Mesothelial cell of epicardium (in vitro differentiated cells): ENCODE measurements around the gene NOL9. TPM values are rescaled to one million over a fixed set of nuclear protein-coding genes. Genes with fewer than 3 reads are reported as not detected.
"Not testable (repeated sequence)": the region's sequence is repeated elsewhere in the genome, so short reads cannot be mapped to it uniquely, and the experiment has no call there.

Source experiments
- DNase-seq, 2 experiments: peaks; one replicate each; pipeline ENCODE4 v3.0.0; 2021; ENCODE audit warnings: low spot score in 2 of 2; ENCODE audit not compliant: unreplicated experiment in 2 of 2
- H3K27ac Mint-ChIP-seq: 2 replicates; pipeline ENCODE4 v1.8.0; 2021; ENCODE audit warnings: mixed read lengths
- H3K27me3 Mint-ChIP-seq: 2 replicates; pipeline ENCODE4 v1.8.0; 2021; ENCODE audit warnings: low read depth, mixed read lengths
- H3K36me3 Mint-ChIP-seq: 2 replicates; pipeline ENCODE4 v1.8.0; 2021; ENCODE audit warnings: mixed read lengths
- H3K4me1 Mint-ChIP-seq: 2 replicates; pipeline ENCODE4 v1.8.0; 2021; ENCODE audit warnings: mixed read lengths
- H3K4me3 Mint-ChIP-seq: 2 replicates; pipeline ENCODE4 v1.8.0; 2021; ENCODE audit warnings: mild to moderate bottlenecking, moderate library complexity, mixed read lengths
- H3K9me3 Mint-ChIP-seq: 2 replicates; pipeline ENCODE4 v1.8.0; 2021; ENCODE audit warnings: mixed read lengths
- total RNA-seq: library from RNA; stranded (reverse); gene quantifications from 3 replicates; pipeline ENCODE4 v1.2.1, GENCODE V29; 2021
- TF ChIP-seq, protein P1 (sequence below): fragments of 200-600 bp; sonication (generic); IDR thresholded peaks from one replicate; pipeline ENCODE4 v1.5.0; 2021; ENCODE audit warnings: antibody characterized with exemption; ENCODE audit not compliant: unreplicated experiment

The NOL9 gene
- total RNA-seq, 1 donor from 2014 or later, result 44.4 TPM

DNA sequence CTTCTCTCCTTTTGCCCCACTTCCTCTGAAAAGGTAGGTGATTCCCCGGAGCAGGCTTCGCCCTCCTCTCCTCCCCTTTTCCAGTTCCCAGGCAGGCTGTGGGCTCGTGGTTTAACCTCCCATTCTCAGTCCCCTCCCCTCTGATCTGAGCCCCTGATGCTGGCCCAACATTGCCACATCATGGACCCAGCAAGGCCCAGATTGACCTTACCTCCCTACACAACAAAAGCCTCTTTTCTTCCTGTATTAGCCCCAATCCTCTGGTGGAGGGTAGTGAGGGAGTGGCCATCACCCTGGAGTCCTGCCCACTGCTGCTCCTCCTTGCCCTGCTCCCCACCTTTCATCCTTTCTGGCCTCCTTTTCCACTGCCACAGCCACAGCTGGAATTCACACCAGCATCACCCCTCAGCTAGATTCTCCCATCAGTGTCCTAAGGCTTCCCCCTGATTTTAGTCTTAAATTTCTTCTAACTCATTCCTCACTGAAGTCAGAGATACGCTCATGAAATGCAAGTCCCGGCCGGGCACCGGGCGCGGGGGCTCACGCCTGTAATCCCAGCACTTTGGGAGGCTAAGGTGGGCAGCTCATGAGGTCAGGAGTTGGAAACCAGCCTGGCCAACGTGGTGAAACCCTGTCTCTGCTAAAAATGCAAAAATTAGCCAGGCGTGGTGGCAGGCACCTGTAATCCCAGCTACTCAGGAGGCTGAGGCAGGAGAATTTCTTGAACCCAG, 18.5 kb upstream of the NOL9 start:
- no peaks in the 10 kb centered on the region for H3K36me3 Mint-ChIP-seq
- H3K27ac Mint-ChIP-seq, result no peak overlapping the region
- no peak overlapping the region for H3K4me3 Mint-ChIP-seq
- H3K27me3 Mint-ChIP-seq, result peaks cover 45% of the 10 kb centered on the region
- TF ChIP-seq, protein P1, sequence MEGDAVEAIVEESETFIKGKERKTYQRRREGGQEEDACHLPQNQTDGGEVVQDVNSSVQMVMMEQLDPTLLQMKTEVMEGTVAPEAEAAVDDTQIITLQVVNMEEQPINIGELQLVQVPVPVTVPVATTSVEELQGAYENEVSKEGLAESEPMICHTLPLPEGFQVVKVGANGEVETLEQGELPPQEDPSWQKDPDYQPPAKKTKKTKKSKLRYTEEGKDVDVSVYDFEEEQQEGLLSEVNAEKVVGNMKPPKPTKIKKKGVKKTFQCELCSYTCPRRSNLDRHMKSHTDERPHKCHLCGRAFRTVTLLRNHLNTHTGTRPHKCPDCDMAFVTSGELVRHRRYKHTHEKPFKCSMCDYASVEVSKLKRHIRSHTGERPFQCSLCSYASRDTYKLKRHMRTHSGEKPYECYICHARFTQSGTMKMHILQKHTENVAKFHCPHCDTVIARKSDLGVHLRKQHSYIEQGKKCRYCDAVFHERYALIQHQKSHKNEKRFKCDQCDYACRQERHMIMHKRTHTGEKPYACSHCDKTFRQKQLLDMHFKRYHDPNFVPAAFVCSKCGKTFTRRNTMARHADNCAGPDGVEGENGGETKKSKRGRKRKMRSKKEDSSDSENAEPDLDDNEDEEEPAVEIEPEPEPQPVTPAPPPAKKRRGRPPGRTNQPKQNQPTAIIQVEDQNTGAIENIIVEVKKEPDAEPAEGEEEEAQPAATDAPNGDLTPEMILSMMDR, result no peak
- no peak for DNase-seq
- H3K4me1 Mint-ChIP-seq, result no peaks in the 10 kb centered on the region
- no peaks in the 10 kb centered on the region for H3K9me3 Mint-ChIP-seq

DNA sequence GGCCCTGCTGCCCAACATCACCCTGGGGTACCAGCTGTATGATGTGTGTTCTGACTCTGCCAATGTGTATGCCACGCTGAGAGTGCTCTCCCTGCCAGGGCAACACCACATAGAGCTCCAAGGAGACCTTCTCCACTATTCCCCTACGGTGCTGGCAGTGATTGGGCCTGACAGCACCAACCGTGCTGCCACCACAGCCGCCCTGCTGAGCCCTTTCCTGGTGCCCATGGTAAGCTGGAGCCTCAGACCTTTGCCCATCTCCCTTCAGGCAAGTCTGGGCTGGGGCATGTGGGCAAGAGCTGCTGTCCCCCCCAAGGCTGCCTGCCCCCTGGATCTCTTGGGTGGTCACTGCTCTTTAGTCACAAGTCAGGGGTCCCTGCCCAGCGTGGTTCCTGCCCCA, 16.7 kb upstream of the NOL9 start:
- Mint-ChIP-seq H3K27me3 (peaks cover 47% of the 10 kb centered on the region), H3K27ac (no peak overlapping the region), H3K4me1 (no peaks in the 10 kb centered on the region), H3K9me3 (no peaks in the 10 kb centered on the region), H3K36me3 (no peaks in the 10 kb centered on the region), H3K4me3 (no peak overlapping the region)
- DNase-seq, result no peak
- TF ChIP-seq, protein P1, result no peak

DNA sequence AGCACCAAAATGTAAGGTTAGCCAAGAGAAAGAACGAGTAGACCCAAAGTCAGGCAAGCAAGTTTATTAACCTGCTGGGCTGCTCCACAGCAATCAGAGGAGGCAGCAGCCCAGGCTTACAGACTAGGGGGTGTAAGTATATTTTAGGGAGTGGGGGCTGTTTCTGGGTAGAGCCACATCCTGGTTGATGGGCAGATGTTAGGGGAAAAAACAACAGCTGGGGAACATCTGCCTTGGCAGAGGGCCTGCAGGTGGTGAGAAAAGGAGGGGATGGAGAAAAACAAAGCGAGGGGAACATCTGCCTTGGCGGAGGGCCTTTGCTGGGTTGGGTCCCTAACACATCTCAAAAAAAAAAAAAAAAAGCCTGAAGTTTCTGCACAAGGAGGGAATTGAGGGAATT, 15.8 kb upstream of the NOL9 start:
- no peak overlapping the region for H3K27ac Mint-ChIP-seq
- DNase-seq, result no peak
- no peaks in the 10 kb centered on the region for H3K4me1 Mint-ChIP-seq
- H3K9me3 Mint-ChIP-seq, result no peaks in the 10 kb centered on the region
- peaks cover 47% of the 10 kb centered on the region for H3K27me3 Mint-ChIP-seq
- TF ChIP-seq, protein P1, result no peak
- no peaks in the 10 kb centered on the region for H3K36me3 Mint-ChIP-seq
- H3K4me3 Mint-ChIP-seq, result no peak overlapping the region

DNA sequence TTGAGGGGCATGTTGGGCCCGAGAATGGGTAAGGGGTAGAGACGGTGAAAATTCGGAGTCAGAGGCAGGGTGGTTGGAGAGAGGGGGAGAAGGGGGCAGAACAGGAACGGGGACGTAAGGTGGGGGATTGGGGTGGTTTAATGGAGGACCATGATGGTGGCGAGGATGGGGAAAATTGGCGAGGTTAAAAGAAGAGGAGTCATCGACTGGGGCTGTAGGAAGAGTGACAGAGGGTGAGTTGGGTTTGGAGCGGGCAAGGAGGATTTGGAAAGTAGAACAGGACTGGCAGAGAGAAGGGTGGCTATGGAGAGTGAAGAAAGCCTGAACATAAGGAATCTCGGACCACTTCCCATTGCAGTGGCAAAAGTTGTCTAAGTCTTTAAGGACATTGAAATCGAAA, 14.7 kb upstream of the NOL9 start:
- Mint-ChIP-seq H3K27me3 (peaks cover 47% of the 10 kb centered on the region), H3K27ac (no peak overlapping the region), H3K36me3 (no peaks in the 10 kb centered on the region), H3K9me3 (no peaks in the 10 kb centered on the region), H3K4me3 (no peak overlapping the region), H3K4me1 (no peaks in the 10 kb centered on the region)
- TF ChIP-seq, protein P1, result no peak
- DNase-seq, result no peak

DNA sequence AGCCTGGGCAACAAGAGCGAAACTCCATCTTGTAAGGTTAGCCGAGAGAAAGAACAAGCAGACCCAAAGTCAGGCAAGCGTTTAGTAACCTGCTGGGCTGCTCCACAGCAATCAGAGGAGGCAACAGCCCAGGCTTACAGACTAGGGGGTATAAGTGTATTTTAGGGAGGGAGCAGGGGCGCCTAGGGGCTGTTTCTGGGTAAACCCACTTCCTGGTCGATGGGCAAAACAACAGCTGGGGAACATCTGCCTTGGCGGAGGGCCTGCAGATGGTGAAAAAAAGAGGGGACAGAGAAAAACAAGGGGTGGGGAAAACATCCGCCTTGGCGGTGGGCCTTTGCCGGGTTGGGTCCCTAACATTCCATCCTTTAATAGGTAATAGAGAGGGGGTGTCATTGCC, 6.0 kb upstream of the NOL9 start:
- H3K27me3 Mint-ChIP-seq, result no peaks in the 10 kb centered on the region
- DNase-seq, result no peak
- H3K36me3 Mint-ChIP-seq, result no peaks in the 10 kb centered on the region
- TF ChIP-seq, protein P1, result no peak
- peaks cover 3% of the 10 kb centered on the region for H3K9me3 Mint-ChIP-seq
- H3K4me1 Mint-ChIP-seq, result no peaks in the 10 kb centered on the region
- no peak overlapping the region for H3K27ac Mint-ChIP-seq
- H3K4me3 Mint-ChIP-seq, result no peak overlapping the region

DNA sequence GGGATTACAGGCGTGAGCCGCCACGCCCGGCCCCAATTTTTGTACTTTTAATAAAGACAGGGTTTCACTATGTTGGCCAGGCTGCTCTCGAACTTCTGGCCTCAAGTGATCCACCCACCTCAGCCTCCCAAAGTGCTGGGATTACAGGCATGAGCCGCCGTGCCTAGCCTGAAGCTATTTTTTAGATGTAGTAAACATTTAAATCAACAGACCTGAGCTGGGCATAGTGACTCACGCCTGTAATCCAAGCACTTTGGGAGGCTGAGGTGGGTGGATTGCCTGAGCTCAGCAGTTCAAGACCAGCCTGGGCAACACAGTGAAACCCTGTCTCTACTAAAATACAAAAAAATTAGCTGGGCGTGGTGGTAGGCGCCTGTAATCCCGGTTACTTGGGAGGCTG, 4.8 kb upstream of the NOL9 start:
- not testable (repeated sequence) for H3K9me3 Mint-ChIP-seq, H3K27me3 Mint-ChIP-seq, DNase-seq, H3K27ac Mint-ChIP-seq, H3K4me1 Mint-ChIP-seq, H3K36me3 Mint-ChIP-seq, H3K4me3 Mint-ChIP-seq
